Measurements from ENCODE around the gene COL4A1. TPM values are rescaled to one million over a fixed set of nuclear protein-coding genes. Genes with fewer than 3 reads are reported as not detected.

The COL4A1 gene
- total RNA-seq, 1 experiment from 2014 or later, result 0.12 TPM

DNA sequence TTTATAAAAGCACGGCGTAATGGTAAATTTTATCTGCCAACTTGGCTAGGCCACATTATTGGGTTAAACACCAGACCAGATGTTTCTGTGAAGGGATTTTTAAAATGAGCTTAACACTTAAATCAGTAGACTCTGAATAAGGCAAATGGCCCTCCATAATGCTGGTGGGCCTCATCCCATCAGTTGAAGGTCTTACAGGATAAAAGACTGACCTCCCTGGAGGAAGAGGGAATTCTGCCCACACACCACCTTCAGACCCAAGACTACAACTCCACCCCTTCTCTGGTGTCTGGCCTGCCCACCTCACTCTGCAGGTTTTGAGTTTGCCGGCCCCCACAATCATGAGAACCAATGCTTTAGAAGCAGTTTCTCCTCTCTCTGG is 96.4 kb downstream of the COL4A1 start:
- CTCF ChIA-PET, result no interaction called here
- no peak for DNase-seq

GRCh38 chr13:110209950-110210603 is 96.9 kb downstream of the COL4A1 start:
- DNase-seq, result no peak
- no peak overlapping the region for H3K27ac Mint-ChIP-seq (ENCODE audit: unreplicated experiment)
- no peak overlapping the region for H3K4me3 Mint-ChIP-seq (ENCODE audit: low read depth, unreplicated experiment)
- no peaks in the 10 kb centered on the region for H3K27me3 Mint-ChIP-seq (ENCODE audit: unreplicated experiment)
- CTCF ChIA-PET, result no interaction called here
- TF ChIP-seq, protein P1, sequence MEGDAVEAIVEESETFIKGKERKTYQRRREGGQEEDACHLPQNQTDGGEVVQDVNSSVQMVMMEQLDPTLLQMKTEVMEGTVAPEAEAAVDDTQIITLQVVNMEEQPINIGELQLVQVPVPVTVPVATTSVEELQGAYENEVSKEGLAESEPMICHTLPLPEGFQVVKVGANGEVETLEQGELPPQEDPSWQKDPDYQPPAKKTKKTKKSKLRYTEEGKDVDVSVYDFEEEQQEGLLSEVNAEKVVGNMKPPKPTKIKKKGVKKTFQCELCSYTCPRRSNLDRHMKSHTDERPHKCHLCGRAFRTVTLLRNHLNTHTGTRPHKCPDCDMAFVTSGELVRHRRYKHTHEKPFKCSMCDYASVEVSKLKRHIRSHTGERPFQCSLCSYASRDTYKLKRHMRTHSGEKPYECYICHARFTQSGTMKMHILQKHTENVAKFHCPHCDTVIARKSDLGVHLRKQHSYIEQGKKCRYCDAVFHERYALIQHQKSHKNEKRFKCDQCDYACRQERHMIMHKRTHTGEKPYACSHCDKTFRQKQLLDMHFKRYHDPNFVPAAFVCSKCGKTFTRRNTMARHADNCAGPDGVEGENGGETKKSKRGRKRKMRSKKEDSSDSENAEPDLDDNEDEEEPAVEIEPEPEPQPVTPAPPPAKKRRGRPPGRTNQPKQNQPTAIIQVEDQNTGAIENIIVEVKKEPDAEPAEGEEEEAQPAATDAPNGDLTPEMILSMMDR (IDR thresholded peaks at IDR 0.05; ENCODE audit: unreplicated experiment), result no peak
- H3K9me3 Mint-ChIP-seq (ENCODE audit: low read depth, unreplicated experiment), result no peaks in the 10 kb centered on the region
- intact Hi-C loops (cut with micrococcal nuclease; ENCODE audit: unreplicated experiment), result no loop called here
- H3K36me3 Mint-ChIP-seq (ENCODE audit: insufficient read depth, unreplicated experiment), result no peaks in the 10 kb centered on the region
- H3K4me1 Mint-ChIP-seq (ENCODE audit: low read depth, unreplicated experiment), result no peaks in the 10 kb centered on the region
- no TSS peak for BruUV-seq (replicated peaks)

More for the DNA sequence above, 96.4 kb downstream of the COL4A1 start:
- no peaks in the 10 kb centered on the region for H3K36me3 Mint-ChIP-seq (ENCODE audit: insufficient read depth, unreplicated experiment)
- no peaks in the 10 kb centered on the region for H3K27me3 Mint-ChIP-seq (ENCODE audit: unreplicated experiment)
- intact Hi-C loops (cut with micrococcal nuclease; ENCODE audit: unreplicated experiment), result no loop called here
- no peaks in the 10 kb centered on the region for H3K4me1 Mint-ChIP-seq (ENCODE audit: low read depth, unreplicated experiment)
- BruUV-seq (replicated peaks), result no TSS peak
- H3K27ac Mint-ChIP-seq (ENCODE audit: unreplicated experiment), result no peak overlapping the region
- TF ChIP-seq, protein P1 (IDR thresholded peaks at IDR 0.05; ENCODE audit: unreplicated experiment), result no peak
- H3K4me3 Mint-ChIP-seq (ENCODE audit: low read depth, unreplicated experiment), result no peak overlapping the region
- no peaks in the 10 kb centered on the region for H3K9me3 Mint-ChIP-seq (ENCODE audit: low read depth, unreplicated experiment)

GRCh38 chr13:110208116-110208515 is 98.8 kb downstream of the COL4A1 start:
- no peaks in the 10 kb centered on the region for H3K4me1 Mint-ChIP-seq (ENCODE audit: low read depth, unreplicated experiment)
- intact Hi-C loops (cut with micrococcal nuclease; ENCODE audit: unreplicated experiment), result no loop called here
- no peak for DNase-seq
- no peak overlapping the region for H3K27ac Mint-ChIP-seq (ENCODE audit: unreplicated experiment)
- H3K36me3 Mint-ChIP-seq (ENCODE audit: insufficient read depth, unreplicated experiment), result no peaks in the 10 kb centered on the region
- no peak overlapping the region for H3K4me3 Mint-ChIP-seq (ENCODE audit: low read depth, unreplicated experiment)
- H3K27me3 Mint-ChIP-seq (ENCODE audit: unreplicated experiment), result no peaks in the 10 kb centered on the region
- TF ChIP-seq, protein P1 (IDR thresholded peaks at IDR 0.05; ENCODE audit: unreplicated experiment), result no peak
- CTCF ChIA-PET, result no interaction called here
- no TSS peak for BruUV-seq (replicated peaks)
- no peaks in the 10 kb centered on the region for H3K9me3 Mint-ChIP-seq (ENCODE audit: low read depth, unreplicated experiment)

DNA sequence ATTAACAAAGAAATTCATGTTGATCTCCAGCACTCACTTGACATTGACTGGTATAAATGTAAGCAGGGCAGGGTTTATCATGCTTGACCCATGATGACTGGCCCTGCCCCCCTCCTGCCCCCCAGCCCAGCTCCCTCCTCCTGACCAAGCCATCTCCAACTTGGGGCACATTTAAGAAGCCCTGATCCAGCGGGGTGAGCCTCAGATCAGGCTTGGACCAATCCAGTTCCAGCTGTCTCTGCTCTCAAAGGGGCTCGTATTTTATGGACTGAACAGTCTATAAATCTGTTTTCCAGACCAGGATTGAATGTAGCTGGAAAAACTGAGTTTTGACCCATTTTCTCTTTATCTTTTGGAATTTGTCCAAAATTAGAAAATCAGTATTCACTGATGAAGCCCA is 100.0 kb downstream of the COL4A1 start:
- BruUV-seq (replicated peaks), result no TSS peak
- no peaks in the 10 kb centered on the region for H3K36me3 Mint-ChIP-seq (ENCODE audit: insufficient read depth, unreplicated experiment)
- no peaks in the 10 kb centered on the region for H3K9me3 Mint-ChIP-seq (ENCODE audit: low read depth, unreplicated experiment)
- no peaks in the 10 kb centered on the region for H3K4me1 Mint-ChIP-seq (ENCODE audit: low read depth, unreplicated experiment)
- no peak for DNase-seq
- TF ChIP-seq, protein P1 (IDR thresholded peaks at IDR 0.05; ENCODE audit: unreplicated experiment), result no peak
- CTCF ChIA-PET, result no interaction called here
- no peaks in the 10 kb centered on the region for H3K27me3 Mint-ChIP-seq (ENCODE audit: unreplicated experiment)
- H3K27ac Mint-ChIP-seq (ENCODE audit: unreplicated experiment), result no peak overlapping the region
- intact Hi-C loops (cut with micrococcal nuclease; ENCODE audit: unreplicated experiment), result no loop called here
- no peak overlapping the region for H3K4me3 Mint-ChIP-seq (ENCODE audit: low read depth, unreplicated experiment)

All from Calu3 (cell line).